GM21528 (cell line): ENCODE measurements around the gene ZNF500.
"Not testable (repeated sequence)": the region's sequence is repeated elsewhere in the genome, so short reads cannot be mapped to it uniquely, and the experiment has no call there.

Experiments used
- ATAC-seq: cut with Tn5 transposase; IDR thresholded peaks from one replicate; pipeline ENCODE4 v1.9.1; 2021; ENCODE audit warnings: mild to moderate bottlenecking, moderate library complexity; ENCODE audit not compliant: unreplicated experiment, low FRiP score

The ZNF500 gene

DNA sequence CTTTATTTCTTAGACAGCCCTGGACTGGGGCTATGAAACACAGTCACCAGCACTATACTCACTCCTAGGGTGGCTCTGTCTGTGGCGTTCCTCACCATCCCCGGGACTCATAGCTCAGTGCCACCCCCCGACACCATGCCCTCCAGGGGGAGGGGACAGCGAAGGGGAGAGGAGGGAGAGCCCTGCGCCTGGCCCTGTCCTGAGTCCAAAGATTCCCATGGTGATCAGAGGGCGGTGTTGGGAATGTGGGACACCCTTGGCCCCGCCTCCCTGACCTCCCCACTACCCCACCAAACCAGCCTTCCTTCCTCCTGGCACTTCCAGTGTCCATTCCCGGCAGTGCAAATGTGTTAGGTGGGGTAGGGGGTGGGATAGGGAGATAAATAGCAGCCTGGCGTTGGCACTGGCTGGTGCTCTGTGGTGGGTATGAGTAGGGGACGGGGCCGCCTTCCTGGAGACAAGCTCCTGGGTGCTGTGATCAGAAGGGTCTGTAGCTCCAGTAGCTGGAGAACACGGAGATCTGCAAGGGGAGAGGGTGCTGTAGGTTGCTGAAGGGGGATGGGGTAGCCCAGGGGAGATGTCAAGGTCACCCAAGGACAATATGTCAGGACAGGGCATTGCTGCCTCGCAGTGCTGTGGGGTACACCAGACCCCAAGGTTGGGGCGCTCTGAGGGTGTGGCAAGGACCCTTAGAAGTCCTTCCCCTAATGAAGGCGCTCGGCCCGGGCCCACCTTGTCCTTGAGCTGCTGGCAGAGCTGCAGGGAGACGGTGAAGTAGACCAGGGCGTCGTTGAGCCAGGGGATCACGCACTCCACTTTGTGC lies 30.2 kb upstream of the ZNF500 start:
- no peak for ATAC-seq

DNA sequence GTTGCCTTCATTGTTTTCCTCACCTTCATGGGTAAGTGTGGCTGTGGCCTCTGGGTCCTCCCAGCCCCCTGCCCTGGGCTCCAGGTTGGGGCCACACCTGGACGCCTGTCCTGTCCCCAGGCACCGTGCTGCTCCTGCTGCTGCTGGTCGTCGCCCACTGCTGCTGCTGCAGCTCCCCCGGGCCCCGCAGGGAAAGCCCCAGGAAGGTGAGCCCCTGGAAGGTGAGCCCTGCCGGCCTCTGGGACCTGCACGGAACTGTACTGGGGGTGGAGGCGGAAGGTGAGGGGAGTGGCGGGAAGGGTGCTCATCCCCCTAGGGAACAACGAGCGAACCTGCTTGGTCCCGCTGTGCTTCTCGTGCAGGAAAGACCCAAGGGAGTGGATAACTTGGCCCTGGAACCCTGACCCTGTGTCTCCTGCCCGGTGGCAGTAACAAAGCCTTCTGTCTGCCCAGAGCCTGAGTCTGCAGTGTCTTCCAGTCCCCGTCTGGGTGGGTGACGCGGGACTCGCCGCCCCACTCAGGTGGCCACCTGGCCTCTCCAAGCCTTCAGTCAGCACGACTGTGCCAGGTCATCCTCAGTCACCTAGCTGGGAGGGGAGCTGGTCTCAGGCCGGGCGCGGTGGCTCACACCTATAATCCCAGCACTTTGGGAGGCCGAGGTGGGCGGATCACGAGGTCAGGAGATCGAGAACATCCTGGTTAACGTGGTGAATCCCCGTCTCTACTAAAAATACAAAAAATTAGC lies 29.0 kb upstream of the ZNF500 start:
- no peak for ATAC-seq

DNA sequence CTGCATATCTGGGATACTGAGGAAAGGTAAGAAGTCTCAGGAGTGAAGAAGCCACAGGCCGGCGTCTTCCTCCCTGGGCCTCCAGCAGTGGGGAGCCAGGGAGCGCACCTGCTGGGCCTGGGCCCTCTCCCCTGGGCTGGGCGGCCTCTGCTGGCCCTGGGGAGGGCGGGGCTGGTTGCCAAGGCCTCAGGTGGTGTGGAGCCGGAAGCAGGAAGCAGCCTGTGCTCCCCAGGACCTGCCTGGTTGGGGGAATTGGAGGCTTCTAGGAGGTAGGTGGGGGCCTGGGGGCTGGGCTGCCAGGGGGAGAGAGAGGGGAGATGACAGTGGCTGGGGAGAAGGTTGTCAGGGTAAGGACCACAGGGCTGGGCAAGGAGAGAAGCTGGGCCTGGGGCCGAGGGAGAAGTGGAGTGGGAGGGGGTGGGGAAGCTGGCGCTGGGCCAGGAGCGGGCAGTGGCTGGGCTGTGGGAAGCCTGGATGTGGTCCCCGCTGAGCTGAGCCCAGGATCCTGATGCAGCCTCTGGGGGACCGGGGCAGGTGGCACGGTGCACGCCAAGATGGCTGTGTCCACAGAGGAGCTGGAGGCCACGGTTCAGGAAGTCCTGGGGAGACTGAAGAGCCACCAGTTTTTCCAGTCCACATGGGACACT lies 28.3 kb upstream of the ZNF500 start, which contains the start of gene SMIM22:
TSS of gene SMIM22 (plus strand) at position 189 of the 647 bp plus-strand sequence. CDS start at position 555, 366 bp downstream.
- no peak for ATAC-seq

DNA sequence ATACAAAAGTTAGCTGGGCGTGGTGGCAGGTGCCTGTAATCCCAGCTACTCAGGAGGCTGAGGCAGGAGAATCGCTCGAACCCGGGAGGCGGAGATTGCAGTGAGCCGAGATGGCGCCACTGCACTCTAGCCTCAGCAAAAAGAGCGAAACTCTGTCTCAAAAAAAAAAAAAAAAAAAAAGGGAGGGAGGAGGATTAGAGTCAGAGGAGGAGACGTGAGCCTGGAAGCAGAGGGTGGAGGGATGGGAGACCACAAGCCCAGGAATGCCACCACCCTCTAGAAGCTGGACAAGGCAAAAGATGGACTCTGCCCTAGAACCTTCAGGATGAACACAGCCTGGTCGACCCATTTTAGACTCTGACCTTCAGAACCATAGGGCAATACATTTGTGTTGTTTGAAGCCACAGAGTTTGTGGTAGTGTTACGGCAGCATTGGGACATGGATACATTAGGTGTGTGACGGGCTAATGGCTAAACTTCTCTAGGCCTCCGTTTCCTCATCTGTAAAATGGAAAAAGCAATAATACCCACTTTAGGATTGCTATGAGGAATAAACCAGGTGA lies 26.1 kb upstream of the ZNF500 start:
- ATAC-seq = no peak

DNA sequence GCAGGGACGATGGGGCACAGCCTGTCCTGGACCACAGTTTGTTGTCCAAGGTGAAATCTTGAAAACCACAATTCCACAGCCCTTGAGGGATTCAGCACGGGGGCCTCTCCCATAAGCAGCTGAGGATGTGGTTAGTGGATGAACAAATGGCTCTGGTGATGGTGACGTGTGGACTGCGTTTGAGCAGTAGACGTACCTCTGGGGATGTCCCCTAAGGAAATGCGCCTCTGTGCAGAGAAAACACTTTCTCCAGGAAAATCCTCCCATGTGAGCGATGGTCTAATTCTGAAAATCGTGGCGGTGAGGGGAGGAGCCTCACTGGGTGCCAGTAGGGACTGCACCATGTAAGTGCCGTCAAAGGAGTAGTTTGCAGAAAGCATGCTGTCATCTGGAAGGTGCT lies 23.9 kb upstream of the ZNF500 start:
- no peak for ATAC-seq

DNA sequence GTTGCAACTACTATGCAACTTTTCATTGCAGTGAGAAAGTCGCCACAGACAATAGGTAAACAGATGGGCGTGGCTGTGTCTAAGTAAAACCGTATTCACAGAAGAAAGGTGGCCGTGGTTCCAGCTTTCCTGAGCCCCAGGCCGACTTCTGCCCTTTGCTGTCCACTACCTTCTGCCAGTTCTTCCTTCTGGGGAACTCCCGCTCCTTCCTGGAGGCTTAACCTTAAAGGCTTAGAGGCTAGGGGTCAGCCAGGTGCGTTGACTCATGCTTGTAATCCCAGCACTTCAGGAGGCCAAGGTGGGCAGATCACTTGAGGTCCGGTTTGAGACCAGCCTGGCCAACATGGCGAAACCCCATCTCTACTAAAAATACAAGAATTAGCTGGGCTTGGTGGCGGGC lies 23.3 kb upstream of the ZNF500 start:
- no peak for ATAC-seq

DNA sequence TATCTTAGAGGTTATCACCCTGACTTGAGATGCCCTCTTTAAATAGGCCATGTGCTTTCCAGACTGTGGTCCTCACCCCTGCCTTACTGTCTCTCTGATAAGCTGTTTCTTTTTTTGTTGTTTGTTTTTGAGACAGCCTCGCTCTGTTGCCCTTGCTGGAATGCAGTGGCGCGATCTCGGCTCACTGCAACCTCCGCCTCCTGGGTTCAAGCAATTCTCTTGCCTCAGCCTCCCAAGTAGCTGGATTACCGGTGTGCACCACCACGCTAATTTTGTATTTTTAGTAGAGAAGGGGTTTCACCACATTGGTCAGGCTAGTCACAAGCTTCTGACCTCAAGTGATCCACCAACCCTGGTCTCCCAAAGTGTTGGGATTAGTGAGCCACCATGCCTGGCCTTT lies 21.9 kb upstream of the ZNF500 start:
- ATAC-seq = no peak

DNA sequence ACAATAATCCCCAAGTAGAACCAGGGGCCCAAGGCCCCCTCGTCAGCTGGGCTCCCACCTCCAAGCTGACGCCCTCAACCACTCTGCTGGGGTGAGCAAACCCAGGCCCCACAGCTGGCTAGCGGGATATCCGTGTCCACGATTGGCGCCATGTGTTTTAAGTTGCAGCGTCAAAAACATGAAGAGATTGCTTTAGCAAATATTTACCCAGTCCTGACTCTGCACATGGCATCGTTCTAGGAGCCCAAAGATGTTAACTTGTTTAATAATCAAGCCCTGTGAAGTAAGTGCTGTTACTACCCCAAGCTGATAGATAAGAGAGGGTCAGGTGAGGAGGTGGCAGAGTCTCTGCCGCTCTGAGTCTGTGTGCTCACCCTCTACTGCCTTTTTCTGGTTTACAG lies 21.5 kb upstream of the ZNF500 start:
- no peak for ATAC-seq

DNA sequence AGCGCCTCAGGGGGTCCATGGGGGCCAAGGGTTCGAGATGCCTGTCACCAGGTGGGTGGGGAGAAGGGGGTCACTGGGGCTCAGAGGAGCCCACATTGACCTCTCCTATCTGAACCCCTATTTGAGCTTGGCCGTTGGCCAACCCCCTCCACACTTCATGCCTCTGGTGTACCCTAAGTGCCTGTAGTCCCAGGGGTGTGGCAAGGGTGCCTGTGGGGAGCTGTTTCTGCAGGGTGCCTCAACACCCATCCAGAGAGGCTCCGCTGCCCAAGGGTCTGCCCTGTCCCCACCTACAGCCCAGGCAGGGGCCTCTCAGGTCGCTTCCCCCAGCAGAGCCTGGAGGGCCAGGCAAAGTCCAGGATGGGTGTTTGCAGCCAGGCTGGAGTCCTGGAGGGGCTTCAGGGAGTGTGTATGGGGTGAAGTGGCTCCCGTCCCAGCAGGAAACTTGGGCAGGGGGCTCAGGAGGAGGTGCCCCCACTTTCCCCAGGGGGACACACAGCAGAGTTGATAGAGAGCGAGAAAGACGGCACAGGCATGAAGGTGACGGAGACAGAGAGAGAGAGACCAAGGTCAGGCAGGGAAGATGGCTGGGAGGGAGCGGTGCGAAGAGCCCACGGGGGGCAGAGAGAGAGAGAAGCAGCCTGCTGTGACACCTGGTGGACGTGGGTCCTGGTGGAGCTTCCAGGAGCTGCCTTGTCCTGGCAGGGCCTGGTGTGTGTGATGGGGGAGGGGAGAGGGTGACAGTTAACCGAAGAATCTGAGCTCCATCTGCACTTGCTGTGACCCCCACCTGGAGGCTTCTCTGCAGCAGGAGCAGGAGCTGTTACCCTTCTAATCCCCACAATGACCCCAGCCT lies 20.9 kb upstream of the ZNF500 start, which contains the start of gene SEPTIN12:
TSS of gene SEPTIN12 (minus strand) at position 719 of the 856 bp plus-strand sequence. CDS start at position 19, 700 bp downstream.
- ATAC-seq = no peak

DNA sequence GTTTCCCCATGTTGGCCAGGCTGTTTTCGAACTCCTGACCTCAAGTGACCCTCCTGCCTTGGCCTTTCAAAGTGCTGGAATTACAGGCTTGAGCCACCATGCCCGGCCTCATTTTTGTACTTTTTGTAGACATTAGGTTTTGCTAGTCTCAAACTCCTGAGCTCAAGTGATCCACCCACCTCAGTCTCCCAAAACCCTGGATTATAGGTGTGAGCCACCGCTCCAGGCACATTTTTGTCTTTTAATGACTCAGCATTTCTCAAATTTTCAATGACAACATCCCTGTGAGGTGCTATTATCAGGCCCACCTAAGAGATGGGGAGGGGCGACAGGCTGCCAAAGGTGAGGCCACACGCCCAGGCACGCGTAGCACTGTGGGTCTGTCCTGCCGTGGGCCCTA lies 20.1 kb upstream of the ZNF500 start:
- no peak for ATAC-seq

DNA sequence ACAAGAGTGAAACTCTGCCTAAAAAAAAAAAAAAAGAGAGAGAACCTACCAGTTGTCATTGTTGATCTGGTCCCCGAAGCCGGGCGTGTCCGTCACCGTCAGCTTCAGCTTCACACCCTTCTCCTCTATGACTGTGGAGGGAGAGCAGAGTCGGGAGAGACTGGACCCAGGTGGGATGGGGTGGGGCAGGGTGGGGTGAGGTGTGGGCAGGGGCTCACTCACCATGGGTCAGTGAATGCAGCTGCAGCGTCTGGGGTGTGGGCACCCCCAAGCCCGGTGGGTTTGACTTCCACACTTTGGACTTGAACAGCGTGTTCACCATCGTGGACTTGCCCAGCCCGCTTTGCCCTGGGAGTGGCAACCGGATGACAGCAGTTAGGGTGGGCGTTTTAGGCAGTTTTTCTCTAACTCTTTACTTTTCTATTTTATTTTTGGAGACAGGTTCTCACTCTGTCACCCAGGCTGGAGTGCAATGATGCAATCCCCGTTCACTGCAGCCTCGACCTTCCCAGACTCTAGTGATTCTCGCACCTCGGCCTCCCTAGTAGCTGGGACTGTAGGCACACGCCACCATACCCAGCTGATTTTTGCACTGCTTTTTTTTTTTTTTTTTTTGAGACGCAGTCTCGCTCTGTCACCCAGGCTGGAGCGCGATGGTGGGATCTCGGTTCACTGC lies 18.9 kb upstream of the ZNF500 start:
- ATAC-seq = no peak

DNA sequence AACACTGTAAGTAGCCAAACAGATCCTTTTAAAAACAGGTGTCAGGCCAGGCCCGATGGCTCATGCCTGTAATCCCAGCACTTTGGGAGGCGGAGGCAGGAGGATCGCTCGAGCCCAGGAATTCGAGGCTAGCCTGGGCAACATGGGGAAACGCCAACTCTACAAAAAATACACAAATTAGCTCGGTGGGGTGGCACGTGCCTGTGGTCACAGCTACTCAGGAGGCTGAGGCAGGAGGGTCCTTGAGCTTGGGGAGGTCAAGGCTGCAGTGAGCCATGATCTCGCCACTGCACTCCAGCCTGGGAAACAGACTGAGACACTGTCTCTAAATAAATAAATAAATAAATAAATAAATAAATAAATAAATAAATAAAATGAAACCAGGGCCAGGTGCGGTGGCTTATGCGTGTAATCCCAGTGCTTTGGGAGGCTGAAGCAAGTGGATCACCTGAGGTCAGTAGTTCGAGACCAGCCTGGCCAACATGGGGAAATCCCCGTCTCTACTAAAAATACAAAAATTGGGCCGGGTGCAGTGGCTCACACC lies 17.6 kb upstream of the ZNF500 start:
- not testable (repeated sequence) for ATAC-seq

DNA sequence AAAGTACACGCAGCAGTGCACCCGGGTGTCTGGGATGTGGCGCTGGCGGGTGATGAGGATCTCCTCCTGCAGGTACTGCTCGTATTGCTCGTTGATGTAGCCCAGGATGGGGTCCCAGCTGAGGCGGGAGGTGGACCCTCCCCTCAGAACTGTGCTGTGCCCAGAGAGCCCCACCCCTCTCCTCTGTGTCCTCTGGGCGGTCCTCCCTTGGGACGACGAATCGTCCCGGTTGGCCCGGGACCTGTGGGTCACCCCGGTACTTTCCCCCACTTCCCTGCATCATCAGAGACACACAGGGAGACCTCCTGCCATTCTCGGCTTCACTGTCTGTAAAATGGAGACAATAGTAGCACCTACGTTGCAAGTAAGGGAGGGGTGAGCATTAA lies 17.0 kb upstream of the ZNF500 start:
- ATAC-seq = no peak

DNA sequence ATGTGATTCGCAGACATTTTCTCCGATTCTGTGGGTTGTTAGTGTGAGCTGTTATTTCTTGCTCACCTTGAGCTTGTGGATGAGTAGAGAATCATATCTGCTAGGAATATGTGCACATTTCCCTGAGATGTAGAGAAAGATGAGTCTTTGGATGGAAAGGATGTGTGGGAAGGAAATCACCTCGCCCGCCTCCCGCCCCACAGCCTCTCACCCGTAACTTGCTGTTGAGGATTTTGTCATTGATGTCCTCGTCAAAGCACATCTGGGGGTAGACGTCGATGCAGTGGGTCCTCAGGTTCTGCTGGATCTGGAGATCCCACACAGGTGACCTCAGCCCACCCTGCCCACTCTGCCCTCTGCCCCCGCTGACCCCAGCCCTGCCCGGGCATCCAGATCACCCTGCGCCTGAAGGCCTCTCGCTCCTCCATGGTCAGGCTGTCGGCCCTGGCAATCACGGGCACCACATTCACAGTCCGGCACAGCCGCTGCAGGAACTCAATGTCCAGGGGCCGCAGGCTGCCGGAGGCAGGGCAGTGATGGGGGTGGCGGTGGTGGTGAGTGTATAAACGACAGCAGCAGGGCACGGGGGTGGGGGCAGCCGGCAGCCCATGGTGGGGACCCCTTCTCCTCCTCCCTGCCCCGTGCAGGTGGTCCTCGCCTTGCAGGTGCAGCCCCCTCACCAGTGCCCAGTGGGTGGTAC lies 16.4 kb upstream of the ZNF500 start:
- no peak for ATAC-seq

DNA sequence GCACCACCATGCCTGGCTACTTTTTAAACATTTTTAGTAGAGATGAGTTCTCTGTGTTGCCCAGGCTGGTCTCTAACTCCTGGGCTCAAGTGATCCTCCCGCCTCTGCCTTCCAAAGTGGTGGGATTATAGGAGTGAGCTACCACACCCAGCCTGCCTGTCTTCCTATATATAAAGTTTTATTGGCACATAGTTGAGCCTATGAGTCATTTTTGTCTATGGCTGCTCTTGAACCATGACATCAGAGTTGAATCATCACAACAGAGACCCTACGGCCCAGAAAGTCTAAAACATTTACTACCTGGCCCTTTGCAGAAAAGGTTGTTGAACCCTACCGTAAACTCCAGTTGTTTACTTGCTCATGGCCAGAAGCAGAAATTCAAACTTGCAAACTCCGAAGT lies 13.3 kb upstream of the ZNF500 start:
- no peak for ATAC-seq

DNA sequence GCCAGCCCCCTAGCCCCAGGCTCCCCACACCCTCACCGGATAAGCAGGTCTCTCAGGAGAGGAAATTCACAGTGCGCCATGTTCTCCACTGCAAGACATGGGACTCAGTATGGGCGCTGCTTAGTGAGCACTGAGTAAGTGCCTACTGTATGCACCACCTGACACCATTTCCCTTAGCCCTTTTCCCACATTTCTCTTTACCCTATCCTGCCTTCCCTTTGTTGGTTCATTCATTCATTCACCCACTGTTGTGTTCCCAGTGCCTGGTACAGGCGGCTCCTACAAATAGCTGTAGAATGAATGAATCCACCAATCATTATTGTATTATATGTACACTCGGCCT lies 11.1 kb upstream of the ZNF500 start:
- ATAC-seq = no peak

DNA sequence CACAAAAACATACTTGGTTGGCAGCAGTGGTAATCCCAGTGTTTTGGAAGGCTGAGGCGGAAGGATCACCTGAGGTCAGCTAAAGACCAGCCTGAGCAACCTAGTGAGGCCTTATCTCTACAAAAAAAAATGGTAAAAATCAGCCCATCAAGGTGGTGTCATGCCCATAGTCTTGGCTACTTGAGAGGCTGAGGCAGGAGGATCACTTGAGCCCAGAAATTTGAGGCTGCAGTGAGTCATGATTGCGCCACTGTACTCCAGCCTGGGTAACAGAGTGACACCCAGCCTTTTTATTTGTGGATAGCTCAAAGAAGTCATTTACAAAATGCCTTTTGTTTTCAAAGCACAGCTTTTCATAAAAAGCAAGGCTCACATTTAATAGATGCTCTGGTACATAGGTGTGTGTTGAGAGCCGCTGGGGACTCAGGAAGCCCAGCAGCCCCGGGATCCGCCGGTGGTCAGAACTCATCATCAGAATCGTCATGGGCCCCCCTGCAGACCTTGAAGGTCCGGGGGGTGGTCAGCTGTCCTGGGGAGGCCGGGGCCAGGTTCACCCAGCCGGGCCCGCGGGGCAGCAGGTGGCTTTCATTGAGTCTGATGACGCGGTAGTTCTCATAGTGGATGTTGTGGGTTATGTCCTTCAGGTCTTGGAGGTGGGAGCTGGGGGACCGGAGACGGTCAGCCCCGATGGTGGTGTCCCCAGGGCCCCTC lies 10.5 kb upstream of the ZNF500 start:
- ATAC-seq = no peak

DNA sequence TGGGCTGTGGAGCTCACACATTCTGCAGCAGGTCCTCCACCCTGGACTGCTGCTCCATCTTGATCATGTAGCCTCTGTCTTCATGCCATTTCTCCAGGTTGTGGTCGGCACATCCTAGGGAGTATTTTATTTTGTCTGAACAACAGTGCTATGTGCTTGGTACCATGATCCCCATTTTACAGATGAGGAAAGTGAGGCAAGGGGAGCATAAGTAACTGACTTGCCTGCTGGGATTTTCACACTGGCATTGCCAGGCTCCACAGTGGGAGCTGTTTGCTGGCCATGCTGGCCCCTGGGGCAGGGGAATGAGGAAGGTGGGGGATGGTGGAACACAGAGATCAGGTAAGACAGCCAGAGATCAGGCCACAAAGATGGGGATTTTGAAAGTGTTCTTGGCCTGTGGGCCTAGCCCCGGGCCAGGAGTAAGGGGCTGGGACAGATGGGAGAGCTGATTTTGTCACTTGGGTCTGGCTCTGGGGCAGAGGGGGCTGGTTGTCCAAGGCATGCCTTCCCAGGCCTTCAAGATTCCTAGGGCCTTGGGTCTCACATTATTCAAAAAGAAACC lies 9.3 kb upstream of the ZNF500 start:
- no peak for ATAC-seq
